Measurements from ENCODE around the gene PRPSAP1. TPM values are rescaled to one million over a fixed set of nuclear protein-coding genes. Genes with fewer than 3 reads are reported as not detected.
A peak's percentile ranks its signal among the peaks of the same experiment; 100 is the strongest.

The PRPSAP1 gene
- polyA plus RNA-seq, 1 of the 3 experiments (the other 2 are of a cell fraction) = 118 TPM

DNA sequence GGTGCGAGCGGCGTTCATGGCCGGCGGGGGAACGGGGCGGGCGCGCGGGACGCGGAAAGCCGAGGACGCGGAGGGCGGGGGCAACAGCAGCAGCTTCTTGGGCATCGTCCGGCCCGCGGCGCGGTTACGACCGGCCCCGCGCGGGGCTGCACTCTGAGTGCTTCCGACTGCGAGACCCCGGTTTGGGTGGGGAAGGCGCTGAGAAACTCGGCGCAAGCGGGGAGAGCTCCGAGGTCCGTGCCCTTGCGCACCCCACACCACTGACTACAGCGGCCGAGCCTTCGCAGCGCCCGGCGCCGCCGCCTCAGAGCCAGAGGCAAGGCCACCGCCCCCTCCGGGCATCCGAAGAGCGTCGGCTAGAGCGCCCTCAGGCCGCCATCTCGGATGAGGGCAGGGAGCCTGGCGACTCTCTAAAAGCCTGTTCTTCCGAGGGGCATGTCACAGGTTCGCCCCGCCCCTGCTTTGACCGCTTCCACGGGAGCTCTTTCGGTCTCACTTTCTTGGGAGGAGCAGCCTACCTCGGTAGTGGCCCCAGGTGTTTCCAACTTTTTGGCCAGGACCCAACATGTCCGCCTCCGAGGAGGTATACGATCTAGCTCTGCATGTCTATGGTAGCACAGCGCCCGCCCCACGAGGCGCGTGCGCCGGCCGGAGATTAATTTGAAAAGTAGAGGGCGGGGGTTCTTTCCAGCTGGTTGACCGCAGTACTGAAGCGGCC lies at the start of gene PRPSAP1 (continued):
- TF ChIP-seq, protein P1, sequence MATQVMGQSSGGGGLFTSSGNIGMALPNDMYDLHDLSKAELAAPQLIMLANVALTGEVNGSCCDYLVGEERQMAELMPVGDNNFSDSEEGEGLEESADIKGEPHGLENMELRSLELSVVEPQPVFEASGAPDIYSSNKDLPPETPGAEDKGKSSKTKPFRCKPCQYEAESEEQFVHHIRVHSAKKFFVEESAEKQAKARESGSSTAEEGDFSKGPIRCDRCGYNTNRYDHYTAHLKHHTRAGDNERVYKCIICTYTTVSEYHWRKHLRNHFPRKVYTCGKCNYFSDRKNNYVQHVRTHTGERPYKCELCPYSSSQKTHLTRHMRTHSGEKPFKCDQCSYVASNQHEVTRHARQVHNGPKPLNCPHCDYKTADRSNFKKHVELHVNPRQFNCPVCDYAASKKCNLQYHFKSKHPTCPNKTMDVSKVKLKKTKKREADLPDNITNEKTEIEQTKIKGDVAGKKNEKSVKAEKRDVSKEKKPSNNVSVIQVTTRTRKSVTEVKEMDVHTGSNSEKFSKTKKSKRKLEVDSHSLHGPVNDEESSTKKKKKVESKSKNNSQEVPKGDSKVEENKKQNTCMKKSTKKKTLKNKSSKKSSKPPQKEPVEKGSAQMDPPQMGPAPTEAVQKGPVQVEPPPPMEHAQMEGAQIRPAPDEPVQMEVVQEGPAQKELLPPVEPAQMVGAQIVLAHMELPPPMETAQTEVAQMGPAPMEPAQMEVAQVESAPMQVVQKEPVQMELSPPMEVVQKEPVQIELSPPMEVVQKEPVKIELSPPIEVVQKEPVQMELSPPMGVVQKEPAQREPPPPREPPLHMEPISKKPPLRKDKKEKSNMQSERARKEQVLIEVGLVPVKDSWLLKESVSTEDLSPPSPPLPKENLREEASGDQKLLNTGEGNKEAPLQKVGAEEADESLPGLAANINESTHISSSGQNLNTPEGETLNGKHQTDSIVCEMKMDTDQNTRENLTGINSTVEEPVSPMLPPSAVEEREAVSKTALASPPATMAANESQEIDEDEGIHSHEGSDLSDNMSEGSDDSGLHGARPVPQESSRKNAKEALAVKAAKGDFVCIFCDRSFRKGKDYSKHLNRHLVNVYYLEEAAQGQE (IDR thresholded peaks at IDR 0.05; ENCODE audit: low read depth, low read length) = no peak; the same call in 1 of the 2 replicates
- peak; percentile 60 for TF ChIP-seq TEAD4 (IDR thresholded peaks at IDR 0.05; ENCODE audit: borderline replicate concordance, insufficient read depth)
- peak; percentile 70 for TF ChIP-seq FOXJ3 (CRISPR knock-in tag; IDR thresholded peaks at IDR 0.05)
- no peak for TF ChIP-seq GATA2 (CRISPR knock-in tag; IDR thresholded peaks at IDR 0.05)
- peak; percentile 97 for TF ChIP-seq TAF1 (IDR thresholded peaks at IDR 0.05; ENCODE audit: borderline replicate concordance, low read depth, low read length)
- peak; percentile 94; the same call in 1 of the 2 replicates for TF ChIP-seq POLR2AphosphoS5 (IDR thresholded peaks at IDR 0.05; ENCODE audit: low read depth, low read length)
- TF ChIP-seq EZH2phosphoT487 (IDR thresholded peaks at IDR 0.05; ENCODE audit: borderline replicate concordance, low read depth) = no peak
- TF ChIP-seq ELF1 (IDR thresholded peaks at IDR 0.05) = peak; percentile 68
- peak; percentile 39; the same call in 1 of the 2 replicates for TF ChIP-seq TCF12 (IDR thresholded peaks at IDR 0.05)
- TF ChIP-seq NFIC (IDR thresholded peaks at IDR 0.05; ENCODE audit: borderline replicate concordance) = peak; percentile 22; the same call in 1 of the 2 replicates
- peak; percentile 72; the same call in 1 of the 2 replicates for TF ChIP-seq FOXM1 (IDR thresholded peaks at IDR 0.05; ENCODE audit: low read depth)
- no peak for TF ChIP-seq JUND (IDR thresholded peaks at IDR 0.05)

DNA sequence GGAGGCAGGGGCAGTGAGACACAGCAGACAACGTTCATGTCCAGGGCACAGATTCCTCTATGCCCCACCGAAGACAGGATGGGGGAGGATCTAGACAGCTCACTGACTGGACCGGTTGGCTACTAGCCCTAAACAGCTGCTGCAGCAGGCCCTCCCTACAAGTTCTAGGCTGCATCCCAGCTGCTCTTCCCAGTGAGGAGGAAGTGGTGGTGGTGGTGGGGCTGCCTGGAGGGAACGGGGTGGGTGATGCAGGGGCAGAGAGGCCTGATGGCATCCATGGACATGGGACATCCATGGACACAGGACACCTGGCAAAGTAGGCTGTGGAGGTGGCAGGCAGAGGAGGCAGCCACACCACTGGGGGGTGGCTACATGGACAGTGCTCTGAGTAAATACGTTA lies 49.0 kb upstream of the PRPSAP1 start:
- Histone ChIP-seq H2AFZ (ENCODE audit: low read depth) (no peak overlapping the region), H3K4me3 (ENCODE audit: low read depth in 2 of 2, low read length in 1 of 2) (no peak overlapping the region), H3K9ac (no peak overlapping the region), H3K4me1 (ENCODE audit: control insufficient read depth in 1 of 2, insufficient read depth in 2 of 2, low read depth in 1 of 2, low read length in 1 of 2) (peaks cover 0 to 18% of the 10 kb centered on the region in 2 experiments; a peak in 2 of 4 replicates), H3K9me2 (no peaks in the 10 kb centered on the region), H3F3A (replicated peaks; ENCODE audit: insufficient read depth) (no peaks in the 10 kb centered on the region), H3K9me3 (no peaks in the 10 kb centered on the region), H3K27ac (ENCODE audit: low read depth in 2 of 2, low read length in 1 of 2) (no peak overlapping the region), H4K20me1 (ENCODE audit: insufficient read depth) (peaks cover 19% of the 10 kb centered on the region), H3K79me2 (ENCODE audit: insufficient read depth) (peaks cover 10% of the 10 kb centered on the region; the same call in 1 of the 2 replicates), H3K4me2 (no peak overlapping the region), H3K36me3 (replicated peaks in 1 of 2; ENCODE audit: control insufficient read depth in 1 of 2, insufficient read depth in 2 of 2, low read length in 1 of 2) (peaks cover 39 to 66% of the 10 kb centered on the region in 2 experiments), H3K27me3 (ENCODE audit: insufficient read depth) (no peaks in the 10 kb centered on the region)
- CTCF ChIA-PET = interaction anchor here (0.8 to 14.7 kb wide), 4 partner anchors 17 to 123 kb away, joined by 3 to 186 read pairs (median 16); partner anchors contain the start of gene SPHK1
- no peak for DNase-seq
- TF ChIP-seq TCF12 (IDR thresholded peaks at IDR 0.05) (no peak), RXRA (IDR thresholded peaks at IDR 0.05; ENCODE audit: borderline replicate concordance, low read depth) (no peak), TEAD4 (IDR thresholded peaks at IDR 0.05; ENCODE audit: borderline replicate concordance, insufficient read depth) (no peak), SIN3A (IDR thresholded peaks at IDR 0.05; ENCODE audit: borderline replicate concordance, low read depth, low read length) (no peak), TAF1 (IDR thresholded peaks at IDR 0.05; ENCODE audit: borderline replicate concordance, low read depth, low read length) (no peak), ELF1 (IDR thresholded peaks at IDR 0.05) (no peak), NFIC (IDR thresholded peaks at IDR 0.05; ENCODE audit: borderline replicate concordance) (no peak), EP300 (IDR thresholded peaks at IDR 0.05; ENCODE audit: borderline replicate concordance in 1 of 2, low read depth in 1 of 2, low read length in 1 of 2) (no peak), RFX5 (IDR thresholded peaks at IDR 0.05; ENCODE audit: low read length) (no peak), YY1 (IDR thresholded peaks at IDR 0.05; ENCODE audit: low read depth) (no peak), POLR2AphosphoS5 (IDR thresholded peaks at IDR 0.05; ENCODE audit: low read depth, low read length) (no peak)
- TF ChIP-seq, protein P2, sequence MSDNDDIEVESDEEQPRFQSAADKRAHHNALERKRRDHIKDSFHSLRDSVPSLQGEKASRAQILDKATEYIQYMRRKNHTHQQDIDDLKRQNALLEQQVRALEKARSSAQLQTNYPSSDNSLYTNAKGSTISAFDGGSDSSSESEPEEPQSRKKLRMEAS (IDR thresholded peaks at IDR 0.05; ENCODE audit: low read depth) = no peak
- TF ChIP-seq, protein P3, sequence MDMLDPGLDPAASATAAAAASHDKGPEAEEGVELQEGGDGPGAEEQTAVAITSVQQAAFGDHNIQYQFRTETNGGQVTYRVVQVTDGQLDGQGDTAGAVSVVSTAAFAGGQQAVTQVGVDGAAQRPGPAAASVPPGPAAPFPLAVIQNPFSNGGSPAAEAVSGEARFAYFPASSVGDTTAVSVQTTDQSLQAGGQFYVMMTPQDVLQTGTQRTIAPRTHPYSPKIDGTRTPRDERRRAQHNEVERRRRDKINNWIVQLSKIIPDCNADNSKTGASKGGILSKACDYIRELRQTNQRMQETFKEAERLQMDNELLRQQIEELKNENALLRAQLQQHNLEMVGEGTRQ (IDR thresholded peaks at IDR 0.05; ENCODE audit: borderline replicate concordance, low read depth, low read length) = no peak
- TF ChIP-seq, protein P4, sequence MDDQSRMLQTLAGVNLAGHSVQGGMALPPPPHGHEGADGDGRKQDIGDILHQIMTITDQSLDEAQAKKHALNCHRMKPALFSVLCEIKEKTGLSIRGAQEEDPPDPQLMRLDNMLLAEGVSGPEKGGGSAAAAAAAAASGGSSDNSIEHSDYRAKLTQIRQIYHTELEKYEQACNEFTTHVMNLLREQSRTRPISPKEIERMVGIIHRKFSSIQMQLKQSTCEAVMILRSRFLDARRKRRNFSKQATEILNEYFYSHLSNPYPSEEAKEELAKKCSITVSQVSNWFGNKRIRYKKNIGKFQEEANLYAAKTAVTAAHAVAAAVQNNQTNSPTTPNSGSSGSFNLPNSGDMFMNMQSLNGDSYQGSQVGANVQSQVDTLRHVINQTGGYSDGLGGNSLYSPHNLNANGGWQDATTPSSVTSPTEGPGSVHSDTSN (IDR thresholded peaks at IDR 0.05) = no peak
- TF ChIP-seq, protein P5, sequence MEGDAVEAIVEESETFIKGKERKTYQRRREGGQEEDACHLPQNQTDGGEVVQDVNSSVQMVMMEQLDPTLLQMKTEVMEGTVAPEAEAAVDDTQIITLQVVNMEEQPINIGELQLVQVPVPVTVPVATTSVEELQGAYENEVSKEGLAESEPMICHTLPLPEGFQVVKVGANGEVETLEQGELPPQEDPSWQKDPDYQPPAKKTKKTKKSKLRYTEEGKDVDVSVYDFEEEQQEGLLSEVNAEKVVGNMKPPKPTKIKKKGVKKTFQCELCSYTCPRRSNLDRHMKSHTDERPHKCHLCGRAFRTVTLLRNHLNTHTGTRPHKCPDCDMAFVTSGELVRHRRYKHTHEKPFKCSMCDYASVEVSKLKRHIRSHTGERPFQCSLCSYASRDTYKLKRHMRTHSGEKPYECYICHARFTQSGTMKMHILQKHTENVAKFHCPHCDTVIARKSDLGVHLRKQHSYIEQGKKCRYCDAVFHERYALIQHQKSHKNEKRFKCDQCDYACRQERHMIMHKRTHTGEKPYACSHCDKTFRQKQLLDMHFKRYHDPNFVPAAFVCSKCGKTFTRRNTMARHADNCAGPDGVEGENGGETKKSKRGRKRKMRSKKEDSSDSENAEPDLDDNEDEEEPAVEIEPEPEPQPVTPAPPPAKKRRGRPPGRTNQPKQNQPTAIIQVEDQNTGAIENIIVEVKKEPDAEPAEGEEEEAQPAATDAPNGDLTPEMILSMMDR (IDR thresholded peaks at IDR 0.05) = no peak
- WGBS (ENCODE audit: low lambda C conversion rate) = 84% methylated on average over 5 of the region's 5 CpGs
- POLR2A ChIA-PET = no interaction called here

Measured in SK-N-SH (cell line).